Tibial nerve (tissue), 4 donors: ENCODE results near the gene NUP214.

Source experiments
- EP300 ChIP-seq, 2 donors: sonication (generic); formaldehyde crosslinking; IDR thresholded peaks; one replicate each; pipeline ENCODE4 v1.6.1; 2017; ENCODE audit warnings: antibody characterized with exemption in 2 of 2, mild to moderate bottlenecking in 1 of 2
- TF ChIP-seq, protein P1 (sequence below), 5 experiments: fragments of 200-600 bp in 3 of 5; fragments of 450-650 bp in 2 of 5; sonication (generic) in 3 of 5; IDR thresholded peaks; one replicate each; pipeline ENCODE4 v1.5.1; 2016 to 2019; ENCODE audit warnings: antibody characterized with exemption in 5 of 5, mild to moderate bottlenecking in 3 of 5, moderate library complexity in 2 of 5

DNA sequence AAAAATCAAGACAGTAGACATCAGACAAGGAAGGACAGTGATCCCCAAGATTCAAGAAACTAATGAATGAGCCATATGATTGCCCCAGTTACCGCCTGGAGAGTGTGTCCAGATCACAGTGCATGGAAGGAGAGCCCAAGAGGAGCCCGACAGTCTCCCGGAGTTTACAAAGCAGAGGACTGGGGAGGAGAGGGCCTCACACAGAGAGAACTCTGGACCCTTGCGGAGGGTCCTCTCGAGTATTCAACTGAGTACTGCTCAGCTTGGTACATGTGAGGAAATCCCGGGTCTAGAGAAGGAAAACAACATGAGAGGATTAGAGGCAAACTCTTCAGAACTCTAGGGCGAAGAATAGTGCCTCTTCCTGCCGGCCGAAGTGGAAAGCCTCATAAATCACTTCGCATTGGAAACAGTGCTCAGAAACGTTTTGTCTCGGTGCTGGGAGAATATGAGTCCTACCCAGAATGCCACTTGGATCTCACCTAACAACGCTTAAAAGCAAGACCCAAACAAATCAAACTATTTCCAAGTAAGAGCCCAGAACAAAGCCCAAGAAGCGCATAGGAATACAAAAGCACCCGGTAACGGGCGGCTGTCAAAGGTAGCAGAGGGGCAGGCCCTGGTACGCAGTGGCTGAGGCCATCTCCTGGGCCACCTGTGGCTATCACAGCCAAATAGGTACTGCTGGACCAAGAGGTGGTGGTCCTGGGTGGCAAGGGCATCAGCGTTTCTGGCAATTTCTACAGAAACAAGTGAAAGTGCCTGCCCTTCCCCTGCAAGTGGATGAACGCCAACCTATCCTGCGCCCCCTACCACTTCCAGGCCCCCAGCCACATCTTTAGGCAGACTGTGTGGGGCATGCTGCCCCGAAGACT is 114.9 kb downstream of the NUP214 start:
- TF ChIP-seq, protein P1, sequence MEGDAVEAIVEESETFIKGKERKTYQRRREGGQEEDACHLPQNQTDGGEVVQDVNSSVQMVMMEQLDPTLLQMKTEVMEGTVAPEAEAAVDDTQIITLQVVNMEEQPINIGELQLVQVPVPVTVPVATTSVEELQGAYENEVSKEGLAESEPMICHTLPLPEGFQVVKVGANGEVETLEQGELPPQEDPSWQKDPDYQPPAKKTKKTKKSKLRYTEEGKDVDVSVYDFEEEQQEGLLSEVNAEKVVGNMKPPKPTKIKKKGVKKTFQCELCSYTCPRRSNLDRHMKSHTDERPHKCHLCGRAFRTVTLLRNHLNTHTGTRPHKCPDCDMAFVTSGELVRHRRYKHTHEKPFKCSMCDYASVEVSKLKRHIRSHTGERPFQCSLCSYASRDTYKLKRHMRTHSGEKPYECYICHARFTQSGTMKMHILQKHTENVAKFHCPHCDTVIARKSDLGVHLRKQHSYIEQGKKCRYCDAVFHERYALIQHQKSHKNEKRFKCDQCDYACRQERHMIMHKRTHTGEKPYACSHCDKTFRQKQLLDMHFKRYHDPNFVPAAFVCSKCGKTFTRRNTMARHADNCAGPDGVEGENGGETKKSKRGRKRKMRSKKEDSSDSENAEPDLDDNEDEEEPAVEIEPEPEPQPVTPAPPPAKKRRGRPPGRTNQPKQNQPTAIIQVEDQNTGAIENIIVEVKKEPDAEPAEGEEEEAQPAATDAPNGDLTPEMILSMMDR (IDR thresholded peaks at IDR 0.05) = no peak
- no peak for TF ChIP-seq EP300 (IDR thresholded peaks at IDR 0.05)
